Activated CD4-positive, alpha-beta memory T cell treated with anti-CD3 and anti-CD28 coated beads, Interleukin-2, amount 10 ng/mL, durations not matched to agents 7 days and 5 days (primary cell): ENCODE results near the gene SELENON. TPM values are rescaled to one million over a fixed set of nuclear protein-coding genes. Genes with fewer than 3 reads are reported as not detected.

Experiments
- CTCF ChIA-PET: fragments of 350-600 bp; sonication (Branson Sonifier 250); formaldehyde crosslinking; loops from one replicate; lab custom pipeline; 2021; ENCODE audit warnings: antibody characterized with exemption, inconsistent platforms; lab: Charles Lee
- POLR2A ChIA-PET: fragments of 350-600 bp; sonication (Branson Sonifier 250); formaldehyde crosslinking; loops from one replicate; lab custom pipeline; 2021; ENCODE audit warnings: antibody characterized with exemption; lab: Charles Lee
- DNase-seq: peaks from one replicate; pipeline ENCODE4 v3.0.0-alpha.2; 2020
- H3K27ac Mint-ChIP-seq: one replicate; pipeline ENCODE4 v1.8.0; 2021; ENCODE audit warnings: mild to moderate bottlenecking, mixed read lengths
- H3K27me3 Mint-ChIP-seq: one replicate; pipeline ENCODE4 v1.8.0; 2021; ENCODE audit warnings: mixed read lengths
- H3K36me3 Mint-ChIP-seq: one replicate; pipeline ENCODE4 v1.8.0; 2021; ENCODE audit warnings: low read depth, mixed read lengths
- H3K4me1 Mint-ChIP-seq: one replicate; pipeline ENCODE4 v1.8.0; 2021; ENCODE audit warnings: mixed read lengths
- H3K4me3 Mint-ChIP-seq: one replicate; pipeline ENCODE4 v1.8.0; 2021; ENCODE audit warnings: mild to moderate bottlenecking, mixed read lengths
- H3K9me3 Mint-ChIP-seq: one replicate; pipeline ENCODE4 v1.8.0; 2021; ENCODE audit warnings: mixed read lengths
- total RNA-seq, 2 experiments: library from RNA; stranded (reverse); gene quantifications; one replicate each; pipeline ENCODE4 v1.2.3, GENCODE V29; 2021

The SELENON gene
- total RNA-seq, 2 experiments from 2014 or later, result 5.9 to 6.0 TPM

- DNase-seq, result no peak
- H3K27ac Mint-ChIP-seq, result no peak overlapping the region
- no peak overlapping the region for H3K4me3 Mint-ChIP-seq
- ChIA-PET POLR2A (interaction anchor here (0.5 kb wide), 1 partner anchor 245 kb away, joined by 4 read pairs; no protein-coding TSS in a partner anchor), CTCF (interaction anchor here (0.8 to 3.8 kb wide), 10 partner anchors 10 to 322 kb away, joined by 3 to 30 read pairs (median 3); partner anchors contain the start of genes MTFR1L and PAFAH2)
- no peaks in the 10 kb centered on the region for H3K9me3 Mint-ChIP-seq
- H3K4me1 Mint-ChIP-seq, result peaks cover under 1% of the 10 kb centered on the region
- H3K27me3 Mint-ChIP-seq, result peaks cover under 1% of the 10 kb centered on the region
- no peaks in the 10 kb centered on the region for H3K36me3 Mint-ChIP-seq
Observed at GRCh38 chr1:25809929-25810328, 9.9 kb downstream of the SELENON start.

DNA sequence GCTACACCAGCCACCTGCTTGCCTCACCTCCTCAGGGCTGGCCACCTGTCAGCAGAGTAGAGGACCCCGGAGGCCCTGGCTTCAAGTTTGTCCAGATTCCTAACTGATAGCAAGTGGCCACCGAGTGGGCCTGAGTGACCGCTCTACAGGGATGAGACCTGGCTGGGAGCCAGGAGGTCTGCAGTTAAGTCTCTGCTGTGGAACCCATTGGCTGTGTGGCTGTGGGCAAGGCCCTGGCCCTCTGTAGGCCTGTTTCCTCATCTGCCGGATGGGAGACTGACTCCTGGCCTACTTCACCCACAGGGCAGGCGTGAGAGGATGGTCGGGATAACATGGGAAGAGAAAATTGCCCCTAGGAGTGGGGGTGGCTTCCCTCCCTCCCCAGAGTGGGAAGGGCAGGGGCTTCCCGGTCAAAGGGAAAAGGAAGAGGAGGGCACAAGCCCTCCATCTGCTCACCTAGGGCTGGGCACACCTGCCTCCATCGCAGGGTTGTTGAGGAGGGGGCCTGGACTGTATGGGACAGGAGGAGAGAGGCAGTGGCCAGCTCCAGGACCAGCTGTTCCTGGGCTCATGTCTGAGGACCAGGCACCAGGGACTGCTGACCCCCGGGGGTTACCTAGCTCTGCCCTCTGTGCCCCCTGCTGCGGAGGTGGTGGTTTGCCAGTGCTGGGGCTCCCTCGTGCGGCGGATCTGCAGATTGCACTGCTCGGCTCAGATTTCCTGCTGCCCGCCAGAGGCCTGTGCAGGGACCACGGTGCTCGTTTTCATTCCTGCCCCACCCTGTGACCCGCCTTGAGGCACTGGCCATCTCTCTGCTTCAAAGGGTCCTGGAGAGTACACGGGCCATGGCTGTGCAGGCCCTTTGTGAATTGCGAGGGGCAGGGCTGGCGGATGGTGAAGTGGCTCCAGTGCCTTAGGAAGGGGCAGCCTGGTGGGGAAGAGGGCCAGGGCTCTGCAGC is 10.6 kb downstream of the SELENON start:
- no peaks in the 10 kb centered on the region for H3K4me1 Mint-ChIP-seq

DNA sequence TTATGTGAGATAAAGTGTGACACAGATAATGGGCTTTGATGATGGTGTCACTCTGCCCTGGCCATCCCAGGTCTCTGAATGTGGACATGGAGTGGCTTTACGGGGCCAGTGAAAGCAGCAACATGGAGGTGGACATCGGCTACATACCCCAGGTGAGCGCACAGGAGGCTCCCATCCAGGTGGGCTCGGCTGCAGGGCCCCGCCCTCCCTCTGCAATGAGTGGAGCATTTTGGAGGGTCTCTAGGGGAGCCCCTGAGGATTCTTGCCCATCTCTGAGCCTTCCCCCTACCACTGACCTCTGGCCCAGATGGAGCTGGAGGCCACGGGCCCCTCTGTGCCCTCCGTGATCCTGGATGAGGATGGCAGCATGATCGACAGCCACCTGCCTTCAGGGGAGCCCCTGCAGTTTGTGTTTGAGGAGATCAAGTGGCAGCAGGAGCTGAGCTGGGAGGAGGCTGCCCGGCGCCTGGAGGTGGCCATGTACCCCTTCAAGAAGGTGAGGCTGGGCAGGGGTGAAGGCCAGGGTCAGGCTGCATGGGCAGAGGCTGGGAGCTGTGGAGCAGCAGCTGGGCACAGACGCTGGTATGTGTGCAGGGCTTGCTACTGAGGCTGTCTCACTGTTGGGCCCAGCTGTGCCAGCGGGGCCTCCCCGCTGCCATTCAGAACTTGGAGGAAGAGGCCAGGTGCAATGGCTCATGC is 11.5 kb downstream of the SELENON start:
- POLR2A ChIA-PET, result no interaction called here
- H3K27me3 Mint-ChIP-seq, result no peaks in the 10 kb centered on the region
- no peak overlapping the region for H3K4me3 Mint-ChIP-seq
- DNase-seq, result no peak
- no peak overlapping the region for H3K27ac Mint-ChIP-seq
- no peaks in the 10 kb centered on the region for H3K9me3 Mint-ChIP-seq
- H3K36me3 Mint-ChIP-seq, result no peaks in the 10 kb centered on the region
- peaks cover 2% of the 10 kb centered on the region for H3K4me1 Mint-ChIP-seq
- CTCF ChIA-PET, result interaction anchor here (0.7 to 3.8 kb wide), 6 partner anchors 9 to 292 kb away, joined by 3 to 30 read pairs (median 6); no protein-coding TSS in a partner anchor

More for the DNA sequence above, 10.6 kb downstream of the SELENON start:
- CTCF ChIA-PET, result interaction anchor here (0.7 to 3.8 kb wide), 11 partner anchors 9 to 323 kb away, joined by 3 to 30 read pairs (median 4); partner anchors contain the start of genes MTFR1L and PAFAH2
- Mint-ChIP-seq H3K9me3 (no peaks in the 10 kb centered on the region), H3K27me3 (no peaks in the 10 kb centered on the region), H3K4me3 (no peak overlapping the region), H3K36me3 (no peaks in the 10 kb centered on the region), H3K27ac (no peak overlapping the region)
- POLR2A ChIA-PET, result interaction anchor here (0.5 kb wide), 1 partner anchor 245 kb away, joined by 4 read pairs; no protein-coding TSS in a partner anchor
- DNase-seq, result peak; percentile 81

DNA sequence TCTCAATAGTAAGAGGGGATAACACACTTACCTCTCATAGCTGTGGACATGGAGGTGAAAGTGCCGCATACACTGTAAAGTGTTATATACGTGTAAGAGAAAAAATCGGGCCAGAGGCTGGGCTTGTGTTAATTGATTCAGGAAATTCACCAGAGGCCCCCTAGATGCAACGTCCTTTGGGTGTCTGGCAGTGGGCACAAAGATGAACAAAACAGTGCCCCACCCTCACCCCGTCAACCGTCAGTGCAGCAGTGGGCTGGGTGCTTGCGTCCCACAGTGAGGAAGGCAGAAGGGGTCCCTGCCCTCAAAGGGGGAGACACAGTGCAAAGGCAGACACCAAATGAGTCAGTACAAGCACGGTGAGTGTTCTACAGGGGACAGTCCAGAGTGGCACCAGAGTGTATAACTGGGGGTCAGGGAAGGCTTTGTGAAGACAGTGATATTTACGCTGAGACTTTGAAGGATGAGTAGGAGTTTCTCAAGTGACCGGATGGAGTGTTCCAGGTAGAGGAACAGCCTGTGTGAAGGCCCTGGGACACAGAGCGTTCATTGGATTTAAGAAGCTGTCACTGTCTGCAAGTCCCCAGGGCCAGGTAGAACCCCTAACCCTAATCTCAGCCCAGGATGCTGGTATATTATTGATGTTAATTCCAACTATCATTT is 13.2 kb downstream of the SELENON start:
- no peak overlapping the region for H3K4me3 Mint-ChIP-seq
- no peak for DNase-seq
- H3K4me1 Mint-ChIP-seq, result peaks cover 8% of the 10 kb centered on the region
- no peak overlapping the region for H3K27ac Mint-ChIP-seq
- H3K27me3 Mint-ChIP-seq, result no peaks in the 10 kb centered on the region
- no peaks in the 10 kb centered on the region for H3K9me3 Mint-ChIP-seq
- ChIA-PET CTCF (interaction anchor here (0.6 to 1.8 kb wide), 3 partner anchors 17 to 206 kb away, joined by 3 to 5 read pairs (median 3); partner anchors contain the start of gene PAFAH2), POLR2A (no interaction called here)
- H3K36me3 Mint-ChIP-seq, result no peaks in the 10 kb centered on the region

DNA sequence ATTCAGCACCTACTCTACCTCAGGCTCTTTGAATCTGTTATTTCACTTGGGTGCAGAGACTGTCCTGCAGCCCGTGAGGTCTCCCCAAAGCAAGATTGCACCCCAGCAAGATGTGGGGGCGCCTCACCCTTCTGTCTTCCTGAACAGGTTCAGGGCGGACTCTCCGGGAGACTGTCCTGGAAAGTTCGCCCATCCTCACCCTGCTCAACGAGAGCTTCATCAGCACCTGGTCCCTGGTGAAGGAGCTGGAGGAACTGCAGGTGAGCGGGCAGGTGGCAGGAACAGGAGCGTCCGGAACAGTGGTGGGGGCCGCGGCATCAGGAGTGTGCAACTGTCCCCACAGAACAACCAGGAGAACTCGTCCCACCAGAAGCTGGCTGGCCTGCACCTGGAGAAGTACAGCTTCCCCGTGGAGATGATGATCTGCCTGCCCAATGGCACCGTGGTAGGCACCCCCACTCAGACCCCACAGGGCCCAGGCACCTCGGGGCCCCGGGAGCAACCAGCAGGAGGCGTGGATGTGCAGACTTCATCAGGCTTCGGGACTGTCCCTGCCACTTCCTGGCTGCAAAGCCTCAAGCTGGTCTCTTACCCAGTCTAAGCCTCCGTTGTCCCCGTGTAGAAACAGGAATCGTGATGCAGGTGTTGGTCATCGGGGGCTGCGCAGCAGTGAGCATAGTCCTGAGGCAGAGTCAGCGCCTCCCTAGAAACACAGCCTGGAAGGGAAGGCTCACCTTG is 13.9 kb downstream of the SELENON start:
- peaks cover 15% of the 10 kb centered on the region for H3K4me1 Mint-ChIP-seq
- no peak for DNase-seq
- ChIA-PET CTCF (interaction anchor here (1.2 to 1.8 kb wide), 2 partner anchors 18 to 184 kb away, joined by 3 to 5 read pairs; partner anchors contain the start of gene PAFAH2), POLR2A (no interaction called here)
- H3K36me3 Mint-ChIP-seq, result no peaks in the 10 kb centered on the region
- no peaks in the 10 kb centered on the region for H3K9me3 Mint-ChIP-seq
- H3K27me3 Mint-ChIP-seq, result no peaks in the 10 kb centered on the region
- H3K27ac Mint-ChIP-seq, result no peak overlapping the region
- no peak overlapping the region for H3K4me3 Mint-ChIP-seq

DNA sequence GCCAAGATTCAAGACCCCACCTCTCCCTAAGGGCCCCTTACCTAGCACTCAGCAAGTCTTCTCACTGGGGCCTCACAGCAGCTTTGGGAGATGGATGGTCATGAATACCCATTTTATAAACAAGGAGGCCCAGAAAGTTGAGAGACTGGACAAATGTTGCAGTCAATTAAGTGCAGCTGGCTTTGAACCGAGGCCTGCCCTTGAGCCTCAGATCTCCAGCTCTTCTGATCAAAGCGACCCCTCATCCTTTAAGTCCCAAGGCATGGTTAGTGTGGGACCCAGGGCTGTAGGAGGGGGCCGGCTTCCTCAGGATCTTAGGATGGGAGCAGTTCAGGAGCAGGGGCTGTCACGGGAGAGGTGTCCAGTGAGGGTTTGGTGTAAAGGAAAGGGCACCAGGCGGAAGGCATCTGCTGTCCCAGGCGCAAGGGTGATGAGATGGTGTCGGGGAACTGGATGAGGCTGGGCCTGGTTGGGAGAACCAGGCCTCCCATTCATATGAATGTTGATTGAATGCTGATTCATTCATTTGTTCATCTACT is 14.6 kb downstream of the SELENON start:
- Mint-ChIP-seq H3K4me3 (no peak overlapping the region), H3K27ac (no peak overlapping the region), H3K27me3 (no peaks in the 10 kb centered on the region), H3K4me1 (peaks cover 21% of the 10 kb centered on the region), H3K9me3 (no peaks in the 10 kb centered on the region), H3K36me3 (no peaks in the 10 kb centered on the region)
- ChIA-PET CTCF (interaction anchor here (1.2 to 1.8 kb wide), 2 partner anchors 19 to 183 kb away, joined by 3 to 5 read pairs; partner anchors contain the start of gene PAFAH2), POLR2A (interaction anchor here (1.1 kb wide), 1 partner anchor 40 kb away, joined by 3 read pairs; no protein-coding TSS in a partner anchor)
- DNase-seq, result no peak

- Mint-ChIP-seq H3K4me3 (no peak overlapping the region), H3K36me3 (peaks cover under 1% of the 10 kb centered on the region), H3K4me1 (peaks cover 21% of the 10 kb centered on the region), H3K9me3 (no peaks in the 10 kb centered on the region), H3K27ac (no peak overlapping the region), H3K27me3 (no peaks in the 10 kb centered on the region)
- ChIA-PET CTCF (interaction anchor here (1.6 kb wide), 1 partner anchor 14 kb away, joined by 3 read pairs; no protein-coding TSS in a partner anchor), POLR2A (interaction anchor here (1.1 kb wide), 1 partner anchor 41 kb away, joined by 3 read pairs; no protein-coding TSS in a partner anchor)
- no peak for DNase-seq
Observed at GRCh38 chr1:25815208-25816111, 15.5 kb downstream of the SELENON start.

DNA sequence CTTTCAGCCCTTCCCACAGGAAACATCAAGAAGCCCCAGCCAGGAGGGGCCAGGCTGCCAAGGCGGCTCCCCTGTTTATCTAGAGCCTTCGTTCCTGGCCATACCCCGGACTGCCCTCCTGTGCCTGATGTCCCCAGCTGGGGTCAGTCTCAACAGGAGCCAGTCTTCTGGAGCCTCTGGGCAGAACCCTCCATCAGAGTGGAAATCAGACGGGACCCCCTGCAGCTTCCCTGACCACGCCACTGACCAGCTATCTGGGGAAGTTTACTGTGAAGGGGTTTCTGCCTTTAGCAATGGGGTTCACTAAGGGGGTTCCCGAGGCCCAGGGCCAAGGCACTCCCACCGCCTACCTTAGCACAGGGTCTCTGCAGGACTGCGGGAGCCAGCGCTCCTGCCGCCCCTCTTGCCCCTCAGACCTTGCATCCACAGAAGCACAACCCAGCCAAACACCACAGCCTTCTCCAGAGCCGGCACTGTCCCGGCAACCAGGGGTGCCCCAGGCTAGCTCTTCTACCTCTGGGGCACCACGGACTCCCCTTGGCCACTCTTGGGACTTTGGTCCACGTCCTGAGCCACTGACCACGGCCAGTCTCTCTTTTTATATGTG is 16.2 kb downstream of the SELENON start:
- no peaks in the 10 kb centered on the region for H3K27me3 Mint-ChIP-seq
- ChIA-PET CTCF (interaction anchor here (1.6 kb wide), 1 partner anchor 15 kb away, joined by 3 read pairs; no protein-coding TSS in a partner anchor), POLR2A (no interaction called here)
- H3K9me3 Mint-ChIP-seq, result no peaks in the 10 kb centered on the region
- no peak for DNase-seq
- H3K27ac Mint-ChIP-seq, result no peak overlapping the region
- H3K36me3 Mint-ChIP-seq, result peaks cover 7% of the 10 kb centered on the region
- H3K4me3 Mint-ChIP-seq, result no peak overlapping the region
- H3K4me1 Mint-ChIP-seq, result peaks cover 28% of the 10 kb centered on the region

DNA sequence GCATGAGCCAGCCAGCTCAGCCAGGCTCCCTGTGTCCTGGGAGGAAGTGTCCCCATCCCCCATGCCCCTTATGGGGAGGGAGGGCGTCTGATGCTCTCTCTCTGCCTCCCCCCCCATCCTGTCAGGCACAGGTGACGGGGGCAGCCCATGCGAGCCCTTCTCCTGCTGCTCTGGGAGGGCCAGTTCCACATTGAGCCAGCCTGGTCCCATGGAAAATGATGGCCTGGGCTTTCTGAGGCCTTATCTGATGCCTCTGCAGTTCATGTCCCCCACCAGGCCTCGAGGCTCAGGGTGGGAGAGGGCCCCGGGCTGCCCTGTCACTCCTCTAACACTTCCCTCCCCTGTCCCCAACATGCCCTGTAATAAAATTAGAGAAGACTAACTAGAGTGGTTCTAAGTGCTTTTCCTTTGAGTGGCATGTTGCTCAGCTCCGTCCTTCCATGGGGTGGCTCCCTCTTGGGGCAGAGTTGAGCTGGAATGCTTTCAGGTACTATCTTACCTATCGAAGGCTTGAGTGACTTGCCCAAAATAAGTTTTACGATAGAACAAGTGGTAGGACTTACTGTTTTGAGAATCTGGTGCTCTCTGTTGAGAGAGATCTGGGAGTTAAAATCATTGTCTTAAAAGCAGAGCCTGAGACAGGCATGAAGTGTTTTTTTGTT is 18.0 kb downstream of the SELENON start:
- Mint-ChIP-seq H3K4me3 (peak overlapping the region; percentile 54), H3K9me3 (no peaks in the 10 kb centered on the region), H3K4me1 (peaks cover 38% of the 10 kb centered on the region), H3K27ac (no peak overlapping the region), H3K27me3 (no peaks in the 10 kb centered on the region), H3K36me3 (peaks cover 7% of the 10 kb centered on the region)
- DNase-seq, result no peak
- ChIA-PET CTCF (interaction anchor here (1.2 kb wide), 1 partner anchor 314 kb away, joined by 3 read pairs; no protein-coding TSS in a partner anchor), POLR2A (no interaction called here)

GRCh38 chr1:25818569-25818968 is 18.6 kb downstream of the SELENON start:
- Mint-ChIP-seq H3K4me1 (peaks cover 38% of the 10 kb centered on the region), H3K4me3 (peak overlapping the region; percentile 96), H3K36me3 (peaks cover 7% of the 10 kb centered on the region), H3K9me3 (no peaks in the 10 kb centered on the region), H3K27me3 (no peaks in the 10 kb centered on the region), H3K27ac (peak overlapping the region; percentile 91)
- CTCF ChIA-PET, result interaction anchor here (1.2 kb wide), 1 partner anchor 315 kb away, joined by 3 read pairs; no protein-coding TSS in a partner anchor
- POLR2A ChIA-PET, result interaction anchor here (0.5 to 3.9 kb wide), 4 partner anchors 40 to 472 kb away, joined by 3 to 21 read pairs (median 6); no protein-coding TSS in a partner anchor
- DNase-seq, result no peak
